Measurements from ENCODE around the gene MAPK8. TPM values are rescaled to one million over a fixed set of nuclear protein-coding genes. Genes with fewer than 3 reads are reported as not detected.

The MAPK8 gene
- total RNA-seq, 4 donors from 2014 or later = 29.7 to 126 (median 67.8) TPM

DNA sequence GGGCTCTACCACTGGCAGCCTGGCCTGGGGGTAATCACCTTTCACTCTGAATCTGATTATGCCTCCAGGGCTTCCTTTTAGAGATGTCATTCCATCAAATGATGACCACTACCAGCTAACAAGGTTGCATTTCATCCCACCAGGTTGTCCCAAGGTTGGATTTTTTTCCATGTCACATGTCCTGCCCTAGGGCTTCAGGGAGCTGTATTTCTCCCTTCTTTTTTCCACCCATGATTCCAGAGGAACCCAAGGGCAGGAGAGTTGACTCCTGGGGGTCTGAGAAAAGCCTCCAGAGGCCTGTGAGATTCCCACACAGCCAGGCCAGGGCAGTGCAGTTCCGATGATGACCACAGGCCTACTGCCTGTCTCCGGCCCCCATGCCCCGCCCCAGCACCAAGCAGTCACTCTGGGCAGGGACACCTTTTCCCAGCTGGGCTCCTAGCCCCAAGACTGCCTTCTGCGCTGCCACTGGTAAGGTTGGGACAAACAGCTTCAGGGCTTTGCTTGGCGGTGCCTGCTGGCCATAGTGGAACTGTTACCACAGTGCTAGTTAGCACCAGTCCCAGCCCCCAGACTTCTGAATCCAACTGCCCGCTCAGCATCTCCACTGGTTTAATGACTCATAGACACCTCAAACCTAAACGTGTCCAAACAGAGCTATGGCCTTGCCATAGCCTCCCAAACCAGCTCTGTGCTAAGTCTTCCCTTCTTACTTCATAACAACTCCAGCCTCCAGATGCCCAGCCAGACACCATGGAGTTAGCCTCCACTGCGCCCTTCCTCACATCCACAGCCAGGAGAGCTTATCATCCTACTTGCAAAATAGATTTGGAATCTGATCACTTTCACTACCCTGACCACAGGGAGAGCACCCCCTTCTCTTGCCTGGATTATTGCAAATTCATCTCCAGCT, 164.7 kb downstream of the MAPK8 start:
- TF ChIP-seq EP300 (IDR thresholded peaks at IDR 0.05; ENCODE audit: low read depth) = no peak
- TF ChIP-seq POLR2AphosphoS5 (IDR thresholded peaks at IDR 0.05) = no peak
- TF ChIP-seq POLR2A (IDR thresholded peaks at IDR 0.05) = no peak
- TF ChIP-seq CTCF (IDR thresholded peaks at IDR 0.05) = no peak
- H3K4me3 ChIP-seq = no peak overlapping the region
- H3K27me3 ChIP-seq = peaks cover 12% of the 10 kb centered on the region
- no peaks in the 10 kb centered on the region for H3K9me3 ChIP-seq
- no peak for DNase-seq
- WGBS, 2 donors (ENCODE audit: low coverage in 1 of 2) = 53 to 77% methylated on average over 2 to 8 of the region's 8 CpGs
- no peaks in the 10 kb centered on the region for H3K36me3 ChIP-seq
- no peaks in the 10 kb centered on the region for H3K4me1 ChIP-seq
- intact Hi-C loops (cut with DNase I; ENCODE audit: low total_unique reads) = no loop called here
- in situ Hi-C loops (cut with MboI; ENCODE audit: low pct_ligation_motif_present in 1 of 4, low pct_unique_long_range_greater_than_20kb in 1 of 4, low sequenced_read_pairs in 3 of 4) = no loop called here
- no peak overlapping the region for H3K27ac ChIP-seq

GRCh38 chr10:48472501-48473069, 166.1 kb downstream of the MAPK8 start:
- no peak for TF ChIP-seq EP300 (IDR thresholded peaks at IDR 0.05; ENCODE audit: low read depth)
- no peak for TF ChIP-seq POLR2A (IDR thresholded peaks at IDR 0.05)
- no peak for TF ChIP-seq CTCF (IDR thresholded peaks at IDR 0.05)
- no peak for TF ChIP-seq POLR2AphosphoS5 (IDR thresholded peaks at IDR 0.05)
- intact Hi-C loops (cut with DNase I; ENCODE audit: low total_unique reads) = no loop called here
- Histone ChIP-seq H3K9me3 (no peaks in the 10 kb centered on the region), H3K36me3 (no peaks in the 10 kb centered on the region), H3K4me3 (no peak overlapping the region), H3K4me1 (no peaks in the 10 kb centered on the region), H3K27ac (no peak overlapping the region), H3K27me3 (peaks cover 3% of the 10 kb centered on the region)
- no peak for DNase-seq
- in situ Hi-C loops (cut with MboI; ENCODE audit: low pct_ligation_motif_present in 1 of 4, low pct_unique_long_range_greater_than_20kb in 1 of 4, low sequenced_read_pairs in 3 of 4) = no loop called here
- 57 to 84% methylated on average over 2 to 3 of the region's 3 CpGs for WGBS, 2 donors (ENCODE audit: low coverage in 1 of 2)

DNA sequence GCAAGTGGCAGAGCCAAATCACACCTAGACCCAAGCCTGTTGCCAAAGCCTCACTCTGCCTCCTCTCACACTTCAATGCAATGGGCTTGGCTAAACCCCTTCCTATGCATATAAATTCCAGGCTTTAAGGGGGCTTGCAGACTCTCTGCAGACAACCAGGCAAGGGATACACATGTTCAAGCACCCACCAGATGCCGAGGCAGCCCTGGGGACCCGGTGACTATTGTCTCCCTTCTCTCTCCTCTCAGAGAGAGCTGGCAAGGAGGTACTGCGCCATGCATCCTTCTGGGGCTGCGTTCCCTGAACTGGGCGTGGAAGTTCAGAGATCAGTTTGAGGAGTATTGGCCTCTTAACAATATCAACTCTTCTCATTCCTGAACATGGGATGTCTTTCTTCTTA, 167.2 kb downstream of the MAPK8 start:
- no peaks in the 10 kb centered on the region for H3K27me3 ChIP-seq
- H3K9me3 ChIP-seq = no peaks in the 10 kb centered on the region
- in situ Hi-C loops (cut with MboI; ENCODE audit: low pct_ligation_motif_present in 1 of 4, low pct_unique_long_range_greater_than_20kb in 1 of 4, low sequenced_read_pairs in 3 of 4) = no loop called here
- intact Hi-C loops (cut with DNase I; ENCODE audit: low total_unique reads) = no loop called here
- no peak for DNase-seq
- no peaks in the 10 kb centered on the region for H3K4me1 ChIP-seq
- H3K36me3 ChIP-seq = no peaks in the 10 kb centered on the region
- H3K4me3 ChIP-seq = no peak overlapping the region
- TF ChIP-seq POLR2AphosphoS5 (IDR thresholded peaks at IDR 0.05) = no peak
- TF ChIP-seq POLR2A (IDR thresholded peaks at IDR 0.05) = no peak
- TF ChIP-seq CTCF (IDR thresholded peaks at IDR 0.05) = no peak
- WGBS, 2 donors (ENCODE audit: low coverage in 1 of 2) = 79% methylated on average over 5 of the region's 5 CpGs; no CpG with 5 or more reads in 1 of the 2 donors
- no peak overlapping the region for H3K27ac ChIP-seq

DNA sequence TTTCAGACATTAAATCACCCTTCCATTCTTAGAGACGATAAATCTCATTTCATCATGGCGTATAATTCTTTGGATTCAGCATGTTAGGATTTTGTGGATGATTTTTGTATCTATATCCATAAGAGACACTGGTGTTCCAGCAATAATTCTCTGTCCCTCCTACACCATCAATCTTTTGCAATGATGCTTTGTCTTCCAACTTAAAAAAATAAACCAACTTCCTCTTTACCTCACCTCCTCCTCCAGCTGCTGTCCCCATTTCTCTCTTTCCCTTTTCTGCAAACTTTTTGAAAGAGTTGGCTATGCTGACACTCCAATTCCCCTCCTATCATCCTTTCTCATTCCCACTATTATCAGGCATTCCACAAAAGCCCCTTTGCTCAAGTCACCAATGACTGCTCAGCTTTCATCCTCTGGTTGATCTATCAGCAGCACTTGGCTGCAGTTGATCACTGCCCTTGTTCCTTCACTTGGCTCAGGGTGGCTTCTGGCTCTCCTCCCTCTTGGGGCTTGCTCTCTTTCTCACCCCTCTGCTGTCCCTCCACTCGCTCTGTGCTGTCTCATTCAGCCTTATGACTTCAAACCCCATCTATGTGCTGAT, 168.4 kb downstream of the MAPK8 start:
- 89 to 95% methylated on average over 2 to 3 of the region's 3 CpGs for WGBS, 2 donors (ENCODE audit: low coverage in 1 of 2)
- in situ Hi-C loops (cut with MboI; ENCODE audit: low pct_ligation_motif_present in 1 of 4, low pct_unique_long_range_greater_than_20kb in 1 of 4, low sequenced_read_pairs in 3 of 4) = no loop called here

More for the DNA sequence above, 168.4 kb downstream of the MAPK8 start:
- no peak for DNase-seq
- TF ChIP-seq POLR2AphosphoS5 (IDR thresholded peaks at IDR 0.05) (no peak), POLR2A (IDR thresholded peaks at IDR 0.05) (no peak), CTCF (IDR thresholded peaks at IDR 0.05) (no peak), EP300 (IDR thresholded peaks at IDR 0.05; ENCODE audit: low read depth) (no peak)
- H3K4me3 ChIP-seq = no peak overlapping the region
- no peaks in the 10 kb centered on the region for H3K36me3 ChIP-seq
- H3K27ac ChIP-seq = no peak overlapping the region
- H3K27me3 ChIP-seq = no peaks in the 10 kb centered on the region
- intact Hi-C loops (cut with DNase I; ENCODE audit: low total_unique reads) = no loop called here
- H3K9me3 ChIP-seq = no peaks in the 10 kb centered on the region
- H3K4me1 ChIP-seq = no peaks in the 10 kb centered on the region

Data from transverse colon (tissue), 4 donors.